Stimulated activated naive CD8-positive, alpha-beta T cell treated with anti-CD3 and anti-CD28 coated beads, Interleukin-15, amount 100 ng/mL, for 72 hours (primary cell): Measurements from ENCODE around the gene DUSP15.
A peak's percentile ranks its signal among the peaks of the same experiment; 100 is the strongest.
"Not testable (repeated sequence)": the region's sequence is repeated elsewhere in the genome, so short reads cannot be mapped to it uniquely, and the experiment has no call there.

ENCODE experiments used
- ATAC-seq: fragments of 150-1000 bp; cut with Tn5 transposase; 2 replicates; pipeline ENCODE4 v1.10.0; 2021; ENCODE audit warnings: mild to moderate bottlenecking, moderate library complexity
- DNase-seq, 2 donors: peaks; one replicate each; pipeline ENCODE4 v3.0.0; 2021 to 2022
- H3K27ac Mint-ChIP-seq, 2 donors: one replicate each; pipeline ENCODE4 v1.8.0; 2022; ENCODE audit warnings: mild to moderate bottlenecking in 2 of 2, mixed read lengths in 2 of 2, moderate library complexity in 2 of 2
- H3K27me3 Mint-ChIP-seq: one replicate; pipeline ENCODE4 v1.8.0; 2022; ENCODE audit warnings: mixed read lengths
- H3K4me1 Mint-ChIP-seq: one replicate; pipeline ENCODE4 v1.8.0; 2022; ENCODE audit warnings: mild to moderate bottlenecking, mixed read lengths
- H3K4me3 Mint-ChIP-seq, 2 donors: one replicate each; pipeline ENCODE4 v1.8.0; 2022; ENCODE audit warnings: mild to moderate bottlenecking in 2 of 2, mixed read lengths in 2 of 2, moderate library complexity in 1 of 2
- H3K9me3 Mint-ChIP-seq, 2 donors: one replicate each; pipeline ENCODE4 v1.8.0; 2022; ENCODE audit warnings: mixed read lengths in 2 of 2

Gene DUSP15

DNA sequence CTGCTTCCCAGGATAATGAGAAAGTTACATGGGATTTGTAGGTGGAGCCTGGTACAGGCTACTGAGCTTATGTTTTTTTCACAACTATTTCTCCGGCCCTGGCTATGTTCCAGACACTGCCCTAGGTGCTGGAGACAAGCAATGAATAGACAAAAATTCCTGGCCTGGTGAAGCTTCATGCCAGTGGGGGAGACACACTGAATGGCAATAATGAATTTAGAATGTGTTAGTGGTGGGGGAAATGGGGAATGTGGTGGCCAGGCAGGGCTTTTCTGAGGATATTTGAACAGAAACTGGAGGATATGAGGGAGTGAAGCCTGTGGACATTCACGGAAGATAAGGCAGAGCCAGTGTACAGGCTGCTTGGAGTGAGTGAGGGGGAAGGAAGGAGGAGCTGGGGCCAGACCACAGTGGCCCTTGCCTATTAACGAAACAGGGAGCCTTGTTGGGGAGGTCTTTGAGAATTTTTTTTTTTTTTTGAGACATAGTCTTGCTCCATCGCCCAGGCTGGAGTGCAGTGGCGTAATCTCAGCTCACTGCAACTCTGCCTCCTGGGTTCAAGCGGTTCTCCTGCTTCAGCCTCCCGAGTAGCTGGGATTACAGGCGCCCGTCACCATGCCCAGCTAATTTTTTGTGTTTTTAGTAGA is 31.6 kb downstream of the DUSP15 start:
- no peaks in the 10 kb centered on the region for H3K27me3 Mint-ChIP-seq
- H3K27ac Mint-ChIP-seq: no peak overlapping the region
- peaks cover 12% of the 10 kb centered on the region for H3K4me1 Mint-ChIP-seq
- no peak overlapping the region for H3K4me3 Mint-ChIP-seq
- H3K9me3 Mint-ChIP-seq: no peaks in the 10 kb centered on the region
- no peak for DNase-seq
- no peak for ATAC-seq

DNA sequence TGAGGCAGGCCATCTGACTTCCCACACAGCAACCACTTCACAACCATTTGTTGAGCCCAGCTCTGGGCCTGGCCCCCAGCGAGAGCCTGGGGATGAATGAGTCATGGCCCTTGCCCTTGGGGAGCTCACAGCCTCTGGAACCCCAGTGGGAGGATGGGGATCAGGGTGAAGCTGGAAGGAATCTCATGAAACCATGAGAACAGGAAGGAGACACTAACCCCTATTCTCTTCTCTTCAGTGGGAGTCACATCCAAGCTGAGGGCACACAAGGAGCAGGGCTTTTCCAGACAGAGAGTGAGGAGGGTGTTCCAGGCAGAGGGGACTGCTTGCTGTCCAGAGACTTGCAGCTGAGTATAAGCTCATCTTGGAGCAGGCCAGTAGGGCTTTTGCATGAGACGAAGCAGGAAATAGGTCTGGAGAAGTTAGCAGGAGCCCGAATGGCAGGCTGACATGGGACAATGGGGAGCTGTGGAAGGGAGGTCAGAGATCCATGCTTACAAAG is 32.4 kb downstream of the DUSP15 start:
- Mint-ChIP-seq H3K27me3 (no peaks in the 10 kb centered on the region), H3K9me3 (no peaks in the 10 kb centered on the region), H3K4me1 (peaks cover 12% of the 10 kb centered on the region), H3K27ac (no peak overlapping the region), H3K4me3 (no peak overlapping the region)
- DNase-seq (no peak), ATAC-seq (no peak)

DNA sequence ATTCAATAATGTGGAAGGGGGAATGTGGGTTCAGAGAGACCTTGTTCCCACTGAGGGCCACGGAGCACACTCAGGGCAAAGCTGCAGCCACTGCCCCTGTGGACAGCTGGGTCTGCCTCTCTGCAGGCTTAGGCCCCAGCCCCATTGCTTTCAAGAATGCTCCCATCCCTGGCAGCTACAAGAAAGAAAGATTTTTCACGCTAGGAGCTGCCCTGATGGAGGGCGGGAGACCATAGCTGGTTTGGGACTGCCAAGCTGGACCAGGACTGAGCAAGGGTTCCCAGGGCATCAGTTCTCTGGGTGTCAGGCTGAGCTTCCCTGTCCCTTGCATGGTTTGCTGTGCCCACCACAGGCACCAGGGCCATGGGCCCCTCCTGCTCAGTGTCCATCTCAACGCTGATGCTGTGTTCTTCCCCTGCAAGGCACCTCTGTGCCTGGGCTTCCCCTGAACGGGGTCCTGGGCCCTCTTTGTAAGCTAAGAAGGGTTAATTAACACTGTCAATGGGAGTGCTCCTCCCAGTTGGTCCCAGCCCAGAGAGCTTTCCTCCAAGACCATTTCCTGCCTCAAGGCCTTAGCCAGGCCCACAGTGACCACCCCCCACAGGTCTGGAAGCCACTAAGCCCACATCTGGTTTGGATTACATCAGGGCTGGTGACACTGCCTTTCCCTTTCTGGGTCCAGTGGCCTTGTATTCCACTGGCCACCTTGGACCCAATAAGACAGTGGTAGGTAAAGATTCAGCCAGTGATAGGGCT is 33.3 kb downstream of the DUSP15 start:
- peak overlapping the region in 1 of 2 donors; percentile 30 for H3K27ac Mint-ChIP-seq
- no peak for ATAC-seq
- no peak overlapping the region for H3K4me3 Mint-ChIP-seq
- no peaks in the 10 kb centered on the region for H3K9me3 Mint-ChIP-seq
- H3K27me3 Mint-ChIP-seq: no peaks in the 10 kb centered on the region
- peaks cover 12% of the 10 kb centered on the region for H3K4me1 Mint-ChIP-seq
- DNase-seq: no peak

DNA sequence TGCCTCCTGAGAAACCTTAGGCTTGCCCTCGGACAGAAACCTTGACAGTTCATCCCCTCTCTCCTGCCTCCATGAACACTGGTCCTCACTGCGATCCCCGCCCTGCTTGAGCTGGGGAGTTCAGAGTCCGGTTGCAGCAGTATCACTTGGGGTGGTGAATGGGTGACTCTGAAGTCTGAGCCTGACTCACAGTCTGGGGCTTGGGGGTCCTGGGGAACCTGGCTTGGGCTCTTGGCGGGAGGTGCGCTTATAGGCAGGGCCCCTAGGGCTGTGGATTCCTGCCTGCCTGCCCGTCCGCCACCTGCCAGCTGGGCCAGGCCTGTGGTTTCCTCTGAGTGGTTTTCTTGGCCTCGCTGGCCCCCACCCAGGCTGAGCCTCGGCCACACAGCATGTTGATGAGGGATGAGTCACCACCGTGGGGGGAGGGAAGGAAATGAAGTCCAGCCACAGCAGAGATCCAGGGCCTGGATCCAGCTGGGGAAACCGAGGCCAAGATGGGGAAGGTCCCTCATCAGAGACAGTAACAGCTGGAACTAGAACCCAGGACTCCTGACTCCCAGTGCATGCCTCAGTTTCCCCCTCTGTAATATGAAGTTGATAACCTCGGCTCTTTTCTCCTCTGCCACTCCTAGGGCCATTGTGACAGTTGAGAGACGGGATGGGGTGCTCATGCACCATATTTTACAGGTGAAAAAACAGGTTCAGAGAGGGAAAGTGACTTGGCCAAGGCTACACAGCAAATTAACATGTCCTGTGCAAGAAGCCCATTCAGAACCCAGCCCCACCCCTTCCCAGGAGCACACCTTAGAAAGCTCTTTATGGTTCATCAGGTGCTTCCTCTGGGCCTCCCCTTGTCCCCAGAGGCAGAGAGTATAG is 34.1 kb downstream of the DUSP15 start:
- Mint-ChIP-seq H3K27me3 (no peaks in the 10 kb centered on the region), H3K27ac (no peak overlapping the region), H3K4me3 (no peak overlapping the region), H3K4me1 (peaks cover 12% of the 10 kb centered on the region), H3K9me3 (no peaks in the 10 kb centered on the region)
- peak; percentile 24 to 43 for DNase-seq
- peak; percentile 78 for ATAC-seq

DNA sequence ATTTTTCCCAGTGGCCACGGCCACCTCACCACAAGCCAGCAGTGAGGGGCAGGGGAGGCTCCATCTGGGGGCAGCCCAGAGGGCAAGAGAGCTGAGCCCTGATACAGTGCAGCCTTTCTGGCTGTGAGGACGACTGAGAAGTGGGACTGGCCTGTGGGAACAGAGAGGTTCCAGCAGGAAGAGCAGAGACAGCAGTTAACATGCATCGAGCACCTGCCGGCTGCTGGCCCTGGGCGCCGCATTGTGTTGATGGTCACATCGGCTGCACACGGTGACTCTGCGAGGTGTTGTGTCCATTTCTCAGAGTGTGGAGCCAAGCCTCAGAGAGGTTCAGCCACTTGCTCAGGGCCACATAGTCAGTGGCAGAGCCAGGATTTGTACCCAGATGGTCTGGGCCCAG is 34.8 kb downstream of the DUSP15 start:
- no peak overlapping the region for H3K4me3 Mint-ChIP-seq
- ATAC-seq: no peak
- peaks cover 12% of the 10 kb centered on the region for H3K4me1 Mint-ChIP-seq
- DNase-seq: no peak
- no peak overlapping the region for H3K27ac Mint-ChIP-seq
- H3K27me3 Mint-ChIP-seq: no peaks in the 10 kb centered on the region
- H3K9me3 Mint-ChIP-seq: no peaks in the 10 kb centered on the region

DNA sequence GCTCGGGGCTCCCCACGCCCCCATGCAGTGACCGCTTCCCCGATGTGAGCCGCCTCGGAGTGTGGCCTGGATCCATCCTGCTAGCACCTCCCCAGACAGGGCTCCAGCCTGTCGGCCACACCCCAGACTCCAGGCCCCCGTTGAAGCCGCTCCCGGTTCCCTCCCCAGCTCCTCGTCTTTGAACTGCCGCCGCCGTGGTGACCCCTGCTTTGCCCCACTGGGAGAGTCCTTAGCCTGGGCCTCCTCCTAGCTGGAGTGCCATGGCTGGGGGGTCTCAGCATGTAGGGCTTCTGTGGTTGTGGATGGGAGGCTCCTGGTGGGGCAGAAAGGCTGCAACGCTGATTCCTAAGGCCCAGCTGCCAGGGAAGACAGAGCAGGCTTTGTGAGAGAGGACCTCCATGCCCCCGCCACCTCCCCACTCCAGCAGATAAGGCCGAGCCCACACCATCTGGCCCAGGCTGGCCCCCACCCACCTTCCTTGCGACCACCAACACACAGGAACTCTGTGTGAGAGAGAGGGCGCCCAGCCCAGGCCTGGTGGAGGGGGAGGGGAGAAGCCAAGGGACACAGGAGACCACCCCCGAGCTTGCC is 36.3 kb downstream of the DUSP15 start:
- Mint-ChIP-seq H3K27ac (no peak overlapping the region), H3K27me3 (no peaks in the 10 kb centered on the region), H3K4me1 (peaks cover 12% of the 10 kb centered on the region), H3K9me3 (no peaks in the 10 kb centered on the region), H3K4me3 (no peak overlapping the region)
- DNase-seq (no peak), ATAC-seq (no peak)

DNA sequence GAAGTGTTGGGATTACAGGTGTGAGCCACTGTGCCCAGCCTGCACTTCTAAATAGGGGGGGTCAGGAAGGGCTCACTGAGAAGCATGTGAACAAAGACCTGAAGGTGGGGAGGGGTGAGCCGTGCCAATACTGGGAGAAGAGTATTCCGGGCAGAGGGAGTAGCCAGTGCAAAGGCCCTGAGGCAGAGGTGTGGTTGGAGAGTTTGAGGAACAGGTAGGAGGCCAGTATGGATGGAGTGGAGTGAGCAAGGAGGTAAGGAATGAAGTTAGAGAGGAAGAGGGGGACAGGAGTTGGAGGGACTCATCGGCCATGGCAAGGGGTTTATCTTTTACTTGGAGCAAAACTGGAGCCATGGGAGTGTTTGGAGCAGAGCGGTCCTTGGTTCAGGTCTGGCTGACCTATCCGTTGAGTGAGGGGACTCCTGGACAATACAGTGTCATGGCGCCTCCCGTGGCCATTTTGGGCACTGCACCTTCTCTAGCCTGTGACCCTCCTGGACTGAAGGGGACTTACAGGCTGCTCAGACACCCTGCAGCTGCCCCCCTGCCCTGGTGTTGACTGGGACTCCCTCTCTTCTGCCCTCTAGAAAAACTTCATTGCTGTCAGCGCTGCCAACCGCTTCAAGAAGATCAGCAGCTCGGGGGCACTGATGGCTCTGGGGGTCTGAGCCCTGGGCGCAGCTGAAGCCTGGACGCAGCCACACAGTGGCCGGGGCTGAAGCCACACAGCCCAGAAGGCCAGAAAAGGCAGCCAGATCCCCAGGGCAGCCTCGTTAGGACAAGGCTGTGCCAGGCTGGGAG is 37.0 kb downstream of the DUSP15 start:
- DNase-seq (peak; percentile 58 to 62), ATAC-seq (peak; percentile 46)
- H3K4me3 Mint-ChIP-seq: no peak overlapping the region
- H3K9me3 Mint-ChIP-seq: no peaks in the 10 kb centered on the region
- no peaks in the 10 kb centered on the region for H3K27me3 Mint-ChIP-seq
- H3K27ac Mint-ChIP-seq: no peak overlapping the region
- peaks cover 12% of the 10 kb centered on the region for H3K4me1 Mint-ChIP-seq

DNA sequence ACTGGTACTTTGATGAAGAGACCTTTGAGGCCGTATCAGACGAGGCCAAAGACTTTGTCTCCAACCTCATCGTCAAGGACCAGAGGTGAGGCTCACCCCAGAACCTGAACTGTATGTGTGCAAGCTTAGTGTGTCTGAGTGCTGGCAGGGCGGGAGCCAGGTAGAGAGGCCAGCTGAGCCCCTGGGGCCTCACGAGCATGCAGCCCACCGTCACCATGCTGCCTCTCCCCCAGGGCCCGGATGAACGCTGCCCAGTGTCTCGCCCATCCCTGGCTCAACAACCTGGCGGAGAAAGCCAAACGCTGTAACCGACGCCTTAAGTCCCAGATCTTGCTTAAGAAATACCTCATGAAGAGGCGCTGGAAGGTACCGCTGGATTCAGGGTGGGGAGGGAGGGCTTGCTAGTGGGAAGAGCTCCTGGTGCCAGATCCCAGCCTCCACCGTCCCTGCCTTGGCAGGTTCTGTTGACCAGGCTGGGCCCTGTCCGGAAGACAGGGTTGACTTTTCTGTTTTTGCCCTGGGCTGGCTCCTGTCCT is 38.5 kb downstream of the DUSP15 start:
- Mint-ChIP-seq H3K4me3 (no peak overlapping the region), H3K27me3 (no peaks in the 10 kb centered on the region), H3K27ac (no peak overlapping the region), H3K9me3 (no peaks in the 10 kb centered on the region), H3K4me1 (peaks cover 12% of the 10 kb centered on the region)
- no peak for ATAC-seq
- DNase-seq: no peak

DNA sequence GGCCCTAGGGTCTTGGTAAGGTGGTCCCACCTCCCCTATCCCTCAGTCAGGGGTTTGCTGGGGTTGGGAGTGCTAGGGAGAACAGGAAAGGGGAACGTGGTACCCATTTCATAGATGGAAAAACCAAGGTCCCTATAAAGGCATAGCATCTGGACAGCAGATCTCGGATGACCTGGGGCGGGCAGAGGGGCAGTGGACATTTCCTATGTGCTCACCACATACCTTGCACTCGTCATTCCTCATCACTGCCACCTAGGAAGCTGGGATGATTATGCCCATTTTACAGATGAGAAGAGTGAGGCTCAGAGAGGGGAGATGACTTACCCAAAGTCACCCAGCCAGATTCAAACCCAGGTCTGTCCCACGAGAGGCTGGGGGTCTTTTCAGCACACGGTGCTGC is 39.1 kb downstream of the DUSP15 start:
- Mint-ChIP-seq H3K4me3 (no peak overlapping the region), H3K27ac (no peak overlapping the region), H3K4me1 (peaks cover 6% of the 10 kb centered on the region), H3K27me3 (no peaks in the 10 kb centered on the region), H3K9me3 (no peaks in the 10 kb centered on the region)
- DNase-seq (no peak), ATAC-seq (no peak)

DNA sequence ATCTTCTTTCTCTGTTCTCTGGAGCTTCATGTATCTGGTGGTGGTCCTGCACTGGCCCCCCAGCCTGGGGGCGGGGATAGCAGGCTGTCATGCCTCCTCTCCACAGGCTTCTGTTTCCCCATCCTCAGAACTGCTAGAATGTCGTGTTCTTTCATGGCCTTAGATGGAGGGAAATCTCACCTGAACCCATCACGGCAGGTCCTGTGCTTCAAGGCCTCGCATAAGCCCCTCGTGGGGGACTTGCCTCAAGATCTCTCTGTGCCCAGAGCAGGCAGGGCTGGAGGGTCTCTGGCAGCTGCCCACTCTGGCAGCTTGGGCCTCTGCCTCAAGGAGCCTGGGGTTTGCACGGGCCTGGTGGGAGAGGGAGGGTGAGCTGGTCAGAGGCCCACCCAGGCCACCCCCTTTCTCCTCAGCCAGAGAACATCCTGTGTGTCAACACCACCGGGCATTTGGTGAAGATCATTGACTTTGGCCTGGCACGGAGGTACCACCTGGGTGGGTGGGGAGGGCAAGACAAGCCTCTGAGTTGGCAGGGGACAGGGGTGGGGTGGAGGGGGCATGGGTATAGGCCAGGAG is 39.8 kb downstream of the DUSP15 start:
- H3K4me3 Mint-ChIP-seq: no peak overlapping the region
- H3K4me1 Mint-ChIP-seq: no peaks in the 10 kb centered on the region
- no peaks in the 10 kb centered on the region for H3K9me3 Mint-ChIP-seq
- DNase-seq (no peak), ATAC-seq (no peak)
- H3K27me3 Mint-ChIP-seq: no peaks in the 10 kb centered on the region
- no peak overlapping the region for H3K27ac Mint-ChIP-seq

DNA sequence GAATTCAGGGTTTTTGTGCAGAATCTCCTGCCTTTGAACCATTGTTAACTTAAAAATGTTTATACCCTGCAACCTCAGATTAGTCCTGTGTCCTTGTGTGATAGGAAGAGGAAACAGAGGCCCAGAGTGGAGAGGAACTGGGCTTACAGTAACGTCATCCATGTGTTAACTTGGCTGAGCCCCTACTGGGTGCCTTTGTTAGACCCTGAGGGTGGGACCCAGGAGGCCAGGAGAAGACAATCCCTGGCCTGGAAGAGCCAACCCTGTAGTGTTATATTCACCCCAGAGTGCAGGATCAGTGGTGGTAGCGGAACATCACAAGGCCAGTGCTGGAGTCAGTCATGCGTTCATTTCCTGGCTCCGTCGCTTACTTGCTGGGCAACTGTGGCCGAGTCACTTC is 40.6 kb downstream of the DUSP15 start:
- no peaks in the 10 kb centered on the region for H3K9me3 Mint-ChIP-seq
- no peak overlapping the region for H3K4me3 Mint-ChIP-seq
- peak overlapping the region in 1 of 2 donors; percentile 15 for H3K27ac Mint-ChIP-seq
- H3K27me3 Mint-ChIP-seq: no peaks in the 10 kb centered on the region
- no peaks in the 10 kb centered on the region for H3K4me1 Mint-ChIP-seq
- no peak for ATAC-seq
- DNase-seq: no peak

DNA sequence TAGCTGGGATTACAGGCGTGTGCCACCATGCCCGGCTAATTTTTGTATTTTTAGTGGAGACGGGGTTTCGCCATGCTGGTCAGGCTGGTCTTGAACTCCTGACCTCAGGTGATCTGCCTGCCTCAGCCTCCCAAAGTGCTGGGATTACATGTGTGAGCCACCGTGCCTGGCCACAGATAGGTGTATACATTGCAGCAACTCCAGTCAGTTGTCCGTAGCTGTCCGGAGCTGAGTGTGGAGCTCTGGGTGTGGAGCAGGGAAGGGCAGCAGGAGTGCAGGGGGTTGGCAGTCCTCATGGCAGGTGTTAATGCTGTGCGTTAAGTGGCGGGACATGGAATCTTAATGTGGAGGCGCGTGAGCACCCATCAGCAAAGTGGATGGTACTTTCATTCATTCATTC is 42.3 kb downstream of the DUSP15 start:
- not testable (repeated sequence) for ATAC-seq, H3K9me3 Mint-ChIP-seq

DNA sequence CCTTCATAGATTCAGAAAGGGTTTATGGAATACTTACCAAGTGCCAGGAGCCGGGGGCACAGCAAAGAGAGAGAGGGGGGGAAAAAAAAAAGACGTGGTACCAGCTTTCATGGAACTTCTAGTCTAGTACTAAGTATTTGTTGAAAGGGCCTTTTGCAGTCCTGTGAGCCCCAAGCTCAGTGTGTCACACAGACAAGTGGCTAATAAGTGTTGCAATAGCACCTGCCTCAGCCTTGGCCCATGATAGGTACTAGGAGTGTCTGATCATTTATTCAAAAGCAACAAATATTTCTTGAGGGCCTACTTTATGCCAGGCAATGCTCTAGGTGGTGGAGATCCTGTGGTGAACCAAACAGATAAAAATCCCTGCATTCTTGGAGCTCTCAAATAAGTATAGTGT is 43.3 kb downstream of the DUSP15 start:
- Mint-ChIP-seq H3K9me3 (no peaks in the 10 kb centered on the region), H3K4me1 (peaks cover 9% of the 10 kb centered on the region), H3K27ac (no peak overlapping the region), H3K27me3 (peaks cover 20% of the 10 kb centered on the region), H3K4me3 (no peak overlapping the region)
- ATAC-seq (no peak), DNase-seq (no peak)

More for the DNA sequence above, 42.3 kb downstream of the DUSP15 start:
- peaks cover 10% of the 10 kb centered on the region for H3K27me3 Mint-ChIP-seq
- H3K4me3 Mint-ChIP-seq, H3K4me1 Mint-ChIP-seq, H3K27ac Mint-ChIP-seq, DNase-seq: not testable (repeated sequence)

DNA sequence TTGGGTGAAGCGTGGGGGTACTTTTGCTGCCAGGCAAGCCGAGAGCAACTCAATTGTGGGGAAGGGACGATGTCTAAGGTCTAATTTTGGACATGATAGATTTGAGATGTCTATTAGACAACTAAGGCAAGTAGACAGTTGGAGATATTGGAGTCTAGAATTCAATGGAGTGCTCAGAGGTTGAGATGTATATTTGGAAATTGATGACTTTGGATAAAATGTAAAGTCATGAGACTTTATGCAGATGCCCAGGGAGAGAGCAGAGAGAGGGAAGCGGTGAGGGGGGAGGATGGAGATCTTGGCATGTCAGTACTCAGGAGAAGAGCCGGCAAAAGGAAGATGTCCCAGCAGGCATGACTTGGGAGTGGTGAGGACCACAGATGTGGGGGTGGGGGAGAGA is 44.3 kb downstream of the DUSP15 start:
- DNase-seq (no peak), ATAC-seq (no peak)
- no peak overlapping the region for H3K27ac Mint-ChIP-seq
- H3K27me3 Mint-ChIP-seq: peaks cover 21% of the 10 kb centered on the region
- H3K4me3 Mint-ChIP-seq: no peak overlapping the region
- H3K9me3 Mint-ChIP-seq: no peaks in the 10 kb centered on the region
- H3K4me1 Mint-ChIP-seq: peaks cover 10% of the 10 kb centered on the region
